ENCODE results near the gene MINDY4B. TPM values are rescaled to one million over a fixed set of nuclear protein-coding genes. Genes with fewer than 3 reads are reported as not detected.
"Not testable (repeated sequence)": the region's sequence is repeated elsewhere in the genome, so short reads cannot be mapped to it uniquely, and the experiment has no call there.

Gene MINDY4B
- total RNA-seq, 4 donors from 2014 or later = not detected

DNA sequence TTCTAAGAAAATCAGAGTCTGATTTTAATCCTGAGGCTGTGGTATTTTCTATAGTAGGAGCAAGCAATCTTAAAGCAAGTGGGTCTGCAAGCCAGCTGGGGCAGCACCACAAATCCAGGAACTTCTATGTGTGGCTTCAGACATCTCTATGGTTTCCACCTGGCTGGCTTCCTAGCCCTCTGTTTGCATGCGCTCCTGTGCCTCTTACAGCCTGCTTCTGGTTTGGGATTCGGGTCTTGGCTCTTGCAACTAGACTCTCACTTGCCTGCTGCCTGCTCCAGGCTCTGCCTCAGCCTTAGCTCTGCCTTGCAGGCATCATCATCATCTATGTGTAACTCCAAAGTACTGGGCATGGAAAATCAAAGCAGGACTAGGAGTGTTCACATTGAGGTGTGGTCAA lies 43.4 kb downstream of the MINDY4B start:
- no peak overlapping the region for H3K27ac ChIP-seq

DNA sequence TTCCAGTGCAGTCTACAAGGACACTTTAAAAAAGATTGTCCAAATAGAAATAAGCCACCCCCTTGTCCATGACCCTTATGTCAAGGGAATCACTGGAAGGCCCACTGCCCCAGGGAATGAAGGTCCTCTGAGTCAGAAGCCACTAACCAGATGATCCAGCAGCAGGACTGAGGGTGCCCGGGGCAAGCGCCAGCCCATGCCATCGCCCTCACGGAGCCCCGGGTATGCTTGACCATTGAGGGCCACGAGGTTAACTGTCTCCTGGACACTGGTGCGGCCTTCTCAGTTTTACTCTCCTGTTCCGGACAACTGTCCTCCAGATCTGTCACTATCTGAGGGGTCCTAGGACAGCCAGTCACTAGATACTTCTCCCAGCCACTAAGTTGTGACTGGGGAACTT lies 47.3 kb downstream of the MINDY4B start:
- not testable (repeated sequence) for H3K36me3 ChIP-seq; H3K4me3 ChIP-seq; H3K27me3 ChIP-seq; H3K27ac ChIP-seq; DNase-seq (ENCODE audit: low spot score in 2 of 2); H3K4me1 ChIP-seq; H3K9me3 ChIP-seq
- 89% methylated on average over 8 of the region's 8 CpGs for WGBS

More for the DNA sequence above, 43.4 kb downstream of the MINDY4B start:
- peaks cover 3% of the 10 kb centered on the region for H3K4me1 ChIP-seq
- TF ChIP-seq POLR2A (IDR thresholded peaks at IDR 0.05) (no peak), EP300 (IDR thresholded peaks at IDR 0.05) (no peak), POLR2AphosphoS5 (IDR thresholded peaks at IDR 0.05) (no peak)
- TF ChIP-seq, protein P1, sequence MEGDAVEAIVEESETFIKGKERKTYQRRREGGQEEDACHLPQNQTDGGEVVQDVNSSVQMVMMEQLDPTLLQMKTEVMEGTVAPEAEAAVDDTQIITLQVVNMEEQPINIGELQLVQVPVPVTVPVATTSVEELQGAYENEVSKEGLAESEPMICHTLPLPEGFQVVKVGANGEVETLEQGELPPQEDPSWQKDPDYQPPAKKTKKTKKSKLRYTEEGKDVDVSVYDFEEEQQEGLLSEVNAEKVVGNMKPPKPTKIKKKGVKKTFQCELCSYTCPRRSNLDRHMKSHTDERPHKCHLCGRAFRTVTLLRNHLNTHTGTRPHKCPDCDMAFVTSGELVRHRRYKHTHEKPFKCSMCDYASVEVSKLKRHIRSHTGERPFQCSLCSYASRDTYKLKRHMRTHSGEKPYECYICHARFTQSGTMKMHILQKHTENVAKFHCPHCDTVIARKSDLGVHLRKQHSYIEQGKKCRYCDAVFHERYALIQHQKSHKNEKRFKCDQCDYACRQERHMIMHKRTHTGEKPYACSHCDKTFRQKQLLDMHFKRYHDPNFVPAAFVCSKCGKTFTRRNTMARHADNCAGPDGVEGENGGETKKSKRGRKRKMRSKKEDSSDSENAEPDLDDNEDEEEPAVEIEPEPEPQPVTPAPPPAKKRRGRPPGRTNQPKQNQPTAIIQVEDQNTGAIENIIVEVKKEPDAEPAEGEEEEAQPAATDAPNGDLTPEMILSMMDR (IDR thresholded peaks at IDR 0.05) = no peak
- no peaks in the 10 kb centered on the region for H3K36me3 ChIP-seq
- H3K27me3 ChIP-seq = no peaks in the 10 kb centered on the region
- H3K9me3 ChIP-seq = no peaks in the 10 kb centered on the region
- DNase-seq (ENCODE audit: low spot score in 2 of 2) = no peak
- 68% methylated on average over 2 of the region's 2 CpGs for WGBS
- no peak overlapping the region for H3K4me3 ChIP-seq

DNA sequence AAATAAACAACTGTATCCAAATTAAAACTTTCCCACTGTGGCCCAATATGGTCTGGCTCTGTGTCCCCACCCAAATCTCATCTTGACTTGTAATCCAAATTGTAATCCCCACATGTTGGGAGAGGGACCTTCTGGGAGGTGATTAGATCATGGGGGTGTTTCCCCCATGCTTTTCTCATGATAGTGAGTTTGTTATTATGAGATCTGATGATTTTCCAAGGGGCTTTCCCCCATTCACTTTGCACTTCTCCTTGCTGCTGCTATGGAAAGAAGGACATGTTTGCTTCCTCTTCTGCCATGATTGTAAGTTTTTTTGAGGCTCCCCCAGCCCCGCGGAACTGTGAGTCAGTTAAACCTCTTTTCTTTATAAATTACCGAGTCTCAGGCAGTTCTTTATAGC lies 55.0 kb downstream of the MINDY4B start:
- H3K4me1 ChIP-seq = no peaks in the 10 kb centered on the region
- no peak for DNase-seq (ENCODE audit: low spot score in 2 of 2)
- WGBS = 98% methylated on average over 3 of the region's 3 CpGs
- H3K4me3 ChIP-seq = no peak overlapping the region
- TF ChIP-seq EP300 (IDR thresholded peaks at IDR 0.05) = no peak
- no peak for TF ChIP-seq POLR2AphosphoS5 (IDR thresholded peaks at IDR 0.05)
- no peak for TF ChIP-seq POLR2A (IDR thresholded peaks at IDR 0.05)
- TF ChIP-seq, protein P1 (IDR thresholded peaks at IDR 0.05) = no peak
- no peaks in the 10 kb centered on the region for H3K27me3 ChIP-seq
- peaks cover 4% of the 10 kb centered on the region for H3K9me3 ChIP-seq
- no peaks in the 10 kb centered on the region for H3K36me3 ChIP-seq
- H3K27ac ChIP-seq = no peak overlapping the region

DNA sequence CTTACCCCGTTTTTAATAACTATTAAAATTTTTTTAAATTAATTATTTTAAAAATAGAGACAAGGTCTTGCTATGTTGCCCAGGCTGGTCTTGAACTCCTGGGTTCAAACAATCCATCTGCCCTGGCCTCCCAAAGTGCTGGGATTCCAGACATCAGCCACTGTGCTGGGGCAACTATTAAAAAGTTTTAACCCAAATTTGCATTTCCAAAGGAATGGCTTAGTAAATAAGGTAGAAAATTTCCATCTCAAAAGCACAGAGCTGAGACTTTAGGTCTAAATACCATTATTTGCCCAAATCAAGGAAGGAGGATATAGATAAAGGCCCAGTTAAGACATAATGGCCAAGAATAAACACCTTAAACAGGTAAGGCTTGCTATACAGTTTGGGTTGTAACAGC lies 56.4 kb downstream of the MINDY4B start:
- Histone ChIP-seq H3K4me1 (no peaks in the 10 kb centered on the region), H3K27me3 (no peaks in the 10 kb centered on the region), H3K27ac (no peak overlapping the region), H3K9me3 (peaks cover 4% of the 10 kb centered on the region), H3K36me3 (no peaks in the 10 kb centered on the region), H3K4me3 (no peak overlapping the region)
- 86% methylated on average over 1 of the region's 1 CpG for WGBS
- no peak for DNase-seq (ENCODE audit: low spot score in 2 of 2)
- no peak for TF ChIP-seq EP300 (IDR thresholded peaks at IDR 0.05)
- no peak for TF ChIP-seq POLR2A (IDR thresholded peaks at IDR 0.05)
- TF ChIP-seq, protein P1 (IDR thresholded peaks at IDR 0.05) = no peak
- TF ChIP-seq POLR2AphosphoS5 (IDR thresholded peaks at IDR 0.05) = no peak

DNA sequence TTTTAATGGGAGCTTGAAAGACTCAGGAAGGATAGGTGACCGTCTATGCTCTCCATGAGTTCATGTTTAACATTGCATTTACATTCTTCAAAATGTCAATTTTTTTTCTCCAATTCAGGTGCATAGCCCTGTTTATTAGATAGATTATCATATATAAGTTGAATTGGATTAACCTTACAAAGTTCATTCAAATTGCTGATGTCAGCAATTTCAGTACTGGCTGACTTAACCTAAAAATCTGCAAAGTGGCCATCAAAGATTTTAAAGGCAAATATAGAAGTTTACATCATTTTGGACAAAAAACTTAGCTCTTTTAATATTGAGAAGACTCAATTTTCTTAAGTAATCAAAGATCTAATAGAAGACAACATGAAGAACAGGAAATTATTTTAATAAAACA lies 57.8 kb downstream of the MINDY4B start:
- TF ChIP-seq EP300 (IDR thresholded peaks at IDR 0.05) = no peak
- TF ChIP-seq POLR2A (IDR thresholded peaks at IDR 0.05) = no peak
- TF ChIP-seq, protein P1 (IDR thresholded peaks at IDR 0.05) = no peak
- no peak for TF ChIP-seq POLR2AphosphoS5 (IDR thresholded peaks at IDR 0.05)
- WGBS = 100% methylated on average over 1 of the region's 1 CpG

DNA sequence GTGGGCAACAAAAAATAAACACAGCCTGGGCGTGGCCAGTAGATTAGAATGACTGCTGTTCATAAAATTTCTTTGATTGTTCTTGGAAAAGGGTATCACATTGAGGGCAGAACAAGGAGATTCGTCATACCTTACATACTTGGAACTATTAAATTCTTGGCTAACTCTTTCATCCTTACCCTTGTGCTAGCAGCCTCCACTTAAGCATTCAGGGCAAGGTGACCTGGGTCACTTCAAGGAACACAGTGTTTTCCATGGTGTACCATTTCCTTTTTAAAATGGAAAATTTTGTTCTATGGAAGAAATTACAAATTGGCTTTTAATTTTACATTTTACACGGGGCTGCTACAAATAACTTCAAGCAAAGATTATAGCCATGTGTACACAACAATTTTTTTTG lies 60.8 kb downstream of the MINDY4B start:
- no peak for DNase-seq (ENCODE audit: low spot score in 2 of 2)
- H3K4me1 ChIP-seq = no peaks in the 10 kb centered on the region
- H3K27ac ChIP-seq = no peak overlapping the region
- no peaks in the 10 kb centered on the region for H3K36me3 ChIP-seq
- TF ChIP-seq, protein P1 (IDR thresholded peaks at IDR 0.05) = no peak
- TF ChIP-seq POLR2AphosphoS5 (IDR thresholded peaks at IDR 0.05) (no peak), POLR2A (IDR thresholded peaks at IDR 0.05) (no peak), EP300 (IDR thresholded peaks at IDR 0.05) (no peak)
- no peak overlapping the region for H3K4me3 ChIP-seq
- peaks cover 12% of the 10 kb centered on the region for H3K27me3 ChIP-seq
- 51% methylated on average over 3 of the region's 3 CpGs for WGBS
- H3K9me3 ChIP-seq = no peaks in the 10 kb centered on the region

More for the DNA sequence above, 57.8 kb downstream of the MINDY4B start:
- Histone ChIP-seq H3K36me3 (no peaks in the 10 kb centered on the region), H3K27ac (no peak overlapping the region), H3K4me1 (no peaks in the 10 kb centered on the region), H3K4me3 (no peak overlapping the region), H3K9me3 (peaks cover 3% of the 10 kb centered on the region), H3K27me3 (peaks cover under 1% of the 10 kb centered on the region)
- DNase-seq (ENCODE audit: low spot score in 2 of 2) = no peak

Data from suprapubic skin (tissue), 4 donors.